Fibroblast of villous mesenchyme (primary cell): ENCODE results near the gene PTPRN. TPM values are rescaled to one million over a fixed set of nuclear protein-coding genes. Genes with fewer than 3 reads are reported as not detected.
A peak's percentile ranks its signal among the peaks of the same experiment; 100 is the strongest.

Experiments used
- DNase-seq: peaks from one replicate; pipeline ENCODE4 v3.0.0-alpha.2; 2010; ENCODE audit warnings: low read depth
- H3K4me3 ChIP-seq: 2 replicates; pipeline ENCODE4 v1.5.1; 2011; ENCODE audit warnings: low read depth, mild to moderate bottlenecking, low read length
- CTCF ChIP-seq: IDR thresholded peaks from 2 replicates; pipeline ENCODE4 v1.5.1; 2012; ENCODE audit warnings: low read depth, mild to moderate bottlenecking, low read length; ENCODE audit not compliant: insufficient read depth
- total RNA-seq: library from RNA; depleted of rRNA; stranded (reverse); fragments of >200 nt; gene quantifications from 2 replicates; pipeline ENCODE4 v1.2.3, GENCODE V29; 2012

The PTPRN gene
- total RNA-seq, 1 donor, result 0.86 TPM

- H3K4me3 ChIP-seq, result no peak overlapping the region
- no peak for TF ChIP-seq CTCF
- DNase-seq, result no peak
Measured at GRCh38 chr2:219292616-219293015, 16.6 kb downstream of the PTPRN start.

DNA sequence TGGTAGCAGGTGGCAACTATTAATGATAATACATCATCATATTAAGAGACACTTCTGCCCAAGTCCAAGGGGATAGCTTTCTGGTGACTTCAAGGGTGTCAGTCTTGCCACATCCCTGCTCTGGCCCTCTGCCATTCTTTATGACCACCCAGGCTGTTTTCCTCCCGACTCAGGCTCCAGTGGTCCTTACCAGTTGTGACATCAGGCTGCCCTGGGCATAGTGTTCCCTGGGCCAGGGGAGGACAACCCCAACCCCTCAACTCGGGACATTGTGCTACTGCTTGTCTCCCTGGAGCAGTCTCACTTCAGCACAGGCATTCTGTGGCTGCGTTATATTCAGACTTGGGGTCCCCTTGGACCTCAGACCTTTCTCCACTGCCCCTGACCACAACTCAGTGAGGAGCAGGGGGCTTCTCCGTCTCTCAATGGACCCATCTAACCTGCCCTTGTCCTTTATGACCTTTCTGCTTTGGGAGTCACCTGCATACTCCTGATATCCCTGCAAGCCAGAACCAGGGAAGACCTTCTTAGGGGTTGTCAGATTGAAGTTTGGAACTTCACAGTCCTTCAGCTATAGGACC lies 17.2 kb downstream of the PTPRN start:
- H3K4me3 ChIP-seq, result no peak overlapping the region
- DNase-seq, result no peak
- TF ChIP-seq CTCF, result no peak

- no peak for TF ChIP-seq CTCF
- no peak for DNase-seq
- no peak overlapping the region for H3K4me3 ChIP-seq
Measured at GRCh38 chr2:219291394-219291793, 17.8 kb downstream of the PTPRN start.

GRCh38 chr2:219290381-219291171 lies 18.6 kb downstream of the PTPRN start:
- no peak overlapping the region for H3K4me3 ChIP-seq
- DNase-seq, result no peak
- no peak for TF ChIP-seq CTCF

- no peak overlapping the region for H3K4me3 ChIP-seq
- DNase-seq, result peak; percentile 94
- TF ChIP-seq CTCF, result no peak
Measured at GRCh38 chr2:219289537-219290361, 19.5 kb downstream of the PTPRN start.

DNA sequence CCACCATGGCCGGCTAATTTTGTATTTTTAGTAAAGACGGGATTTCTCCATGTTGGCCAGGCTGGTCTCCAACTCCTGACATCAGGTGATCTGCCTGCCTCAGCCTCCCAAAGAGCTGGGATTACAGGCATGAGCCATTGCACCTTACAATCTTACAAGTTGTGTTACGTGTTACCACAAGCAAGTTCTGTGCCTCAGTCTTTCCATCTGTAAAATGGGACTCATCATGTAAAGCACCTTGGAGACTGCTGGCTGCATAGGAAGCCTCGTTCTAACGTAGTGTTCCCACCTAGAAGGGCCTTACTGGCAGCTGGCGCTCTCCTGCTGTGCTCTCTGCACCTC lies 20.0 kb downstream of the PTPRN start:
- TF ChIP-seq CTCF, result no peak
- no peak overlapping the region for H3K4me3 ChIP-seq
- DNase-seq, result no peak
